Raji (cell line): ENCODE data around the gene KCNB1.

Experiments
- POLR2A ChIP-seq: IDR thresholded peaks from 2 replicates; pipeline ENCODE4 v1.6.1; 2011; ENCODE audit warnings: low read depth, low read length, control low read depth; ENCODE audit not compliant: insufficient read depth

KCNB1 gene

DNA sequence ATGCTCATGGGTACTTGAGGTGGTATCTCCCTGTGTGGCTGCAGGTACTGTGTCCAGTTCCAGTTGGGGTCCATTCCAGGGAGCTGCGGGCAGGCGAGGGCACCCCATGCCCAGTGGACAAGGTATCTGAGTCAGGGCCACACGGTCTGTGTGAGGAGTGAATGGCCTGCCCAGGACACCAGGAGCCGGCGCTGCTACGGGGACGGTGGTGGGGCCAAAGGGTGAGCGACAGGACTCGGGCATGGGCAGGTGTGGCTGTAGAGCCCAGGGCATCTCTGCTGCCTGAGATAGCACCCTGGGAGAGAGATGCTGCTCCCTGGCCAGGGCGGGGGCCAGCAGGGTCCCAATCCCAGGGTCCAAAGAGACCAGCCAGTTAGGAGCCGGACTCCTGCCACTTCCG lies 147.0 kb downstream of the KCNB1 start:
- no peak for TF ChIP-seq POLR2A

DNA sequence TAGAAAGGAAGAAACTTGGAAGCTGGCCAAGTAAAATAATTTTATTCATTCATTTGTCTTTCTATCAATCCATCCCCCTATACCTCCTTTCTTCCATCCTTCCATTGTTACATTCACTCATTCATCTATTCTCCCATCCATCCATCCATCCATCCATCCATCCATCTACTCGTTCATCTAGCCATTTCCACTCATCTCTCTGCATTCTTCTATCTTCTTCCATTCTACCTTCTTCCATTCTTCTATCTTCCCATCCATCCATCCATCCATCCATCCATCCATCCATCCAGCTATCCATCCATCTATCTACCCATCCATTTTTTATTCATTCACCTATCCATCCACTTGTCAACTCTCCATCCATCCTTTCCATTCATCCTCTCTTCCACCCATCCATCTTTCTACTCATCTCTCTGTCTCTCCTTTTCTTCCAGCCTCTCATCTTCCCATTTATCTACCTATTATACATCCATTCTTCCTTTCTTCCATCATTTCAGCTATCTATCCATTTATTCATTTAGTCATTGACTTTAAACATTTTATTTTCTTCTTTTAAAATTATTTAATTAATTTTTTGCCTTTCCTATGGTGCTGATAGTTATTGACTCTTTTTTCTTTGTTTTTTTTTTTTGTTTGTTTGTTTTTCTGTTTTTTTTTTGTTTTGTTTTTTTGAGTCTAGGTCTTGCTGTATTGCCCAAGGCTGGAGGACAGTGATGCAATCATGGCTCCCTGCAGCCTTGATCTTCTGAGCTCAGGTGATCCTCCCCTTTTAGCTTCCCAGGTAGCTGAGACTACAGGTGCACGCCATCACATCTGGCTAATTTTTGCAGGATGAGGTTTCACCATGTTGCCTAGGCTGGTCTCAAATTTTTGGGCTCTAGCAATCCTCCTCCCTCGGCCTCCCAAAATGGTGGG lies 151.5 kb downstream of the KCNB1 start:
- TF ChIP-seq POLR2A, result no peak

DNA sequence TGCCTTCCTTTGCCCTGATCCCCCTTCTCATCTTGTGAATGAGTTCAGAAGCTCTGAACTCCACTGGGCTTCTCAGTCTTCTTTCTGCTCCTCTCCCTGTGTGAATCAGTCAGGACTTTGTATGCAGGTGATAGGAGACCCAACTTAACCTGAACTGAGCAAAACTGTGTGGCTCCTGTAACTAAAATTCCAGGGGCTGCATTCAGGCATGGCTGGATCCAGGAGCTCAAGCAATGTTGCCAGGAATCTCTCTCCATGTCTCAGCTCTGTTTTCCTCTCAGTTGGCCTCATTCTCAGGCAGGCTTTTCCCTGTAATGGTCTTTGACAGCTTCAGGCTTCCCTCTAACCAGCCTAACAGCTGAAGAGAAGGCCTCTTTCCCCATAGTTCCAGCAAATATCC lies 153.7 kb downstream of the KCNB1 start:
- no peak for TF ChIP-seq POLR2A

DNA sequence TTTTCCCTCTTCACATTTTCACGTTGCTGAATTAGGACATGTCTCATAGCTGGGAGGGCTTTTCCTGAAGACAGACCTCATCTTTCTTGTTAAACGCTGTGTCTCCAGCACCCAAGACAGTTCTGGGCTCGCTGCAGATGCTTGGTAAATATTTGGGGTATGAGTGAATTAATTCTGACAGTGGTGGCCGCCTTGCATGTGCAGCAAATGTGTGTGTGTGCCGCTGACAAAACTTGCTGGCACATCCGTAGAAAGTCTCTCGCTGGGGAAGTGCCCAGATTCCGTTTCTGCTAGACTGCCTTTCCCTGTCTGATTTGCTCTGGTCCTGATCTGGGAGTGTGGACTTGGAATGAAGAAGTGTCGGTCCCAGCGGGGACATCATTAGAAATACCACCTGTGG lies 156.4 kb downstream of the KCNB1 start:
- no peak for TF ChIP-seq POLR2A

DNA sequence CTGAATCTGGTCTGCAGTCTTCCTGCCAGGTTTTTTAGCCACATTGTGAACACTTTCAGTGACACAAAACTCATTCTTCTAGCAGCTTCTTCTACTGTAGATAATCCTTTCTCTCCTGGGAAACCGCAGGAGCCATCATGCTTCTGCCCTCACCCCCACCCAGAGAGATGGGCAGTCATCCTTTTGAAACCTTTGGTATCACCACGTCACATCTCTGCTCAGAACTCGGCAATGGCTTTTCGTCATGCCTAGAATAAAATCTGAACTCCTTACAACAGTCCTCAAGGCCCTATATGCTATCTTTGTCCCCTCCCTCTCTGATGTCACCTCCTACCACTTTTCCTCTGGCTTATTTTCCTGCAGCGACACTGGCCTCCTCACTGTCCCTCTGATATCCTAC lies 158.2 kb downstream of the KCNB1 start:
- no peak for TF ChIP-seq POLR2A

DNA sequence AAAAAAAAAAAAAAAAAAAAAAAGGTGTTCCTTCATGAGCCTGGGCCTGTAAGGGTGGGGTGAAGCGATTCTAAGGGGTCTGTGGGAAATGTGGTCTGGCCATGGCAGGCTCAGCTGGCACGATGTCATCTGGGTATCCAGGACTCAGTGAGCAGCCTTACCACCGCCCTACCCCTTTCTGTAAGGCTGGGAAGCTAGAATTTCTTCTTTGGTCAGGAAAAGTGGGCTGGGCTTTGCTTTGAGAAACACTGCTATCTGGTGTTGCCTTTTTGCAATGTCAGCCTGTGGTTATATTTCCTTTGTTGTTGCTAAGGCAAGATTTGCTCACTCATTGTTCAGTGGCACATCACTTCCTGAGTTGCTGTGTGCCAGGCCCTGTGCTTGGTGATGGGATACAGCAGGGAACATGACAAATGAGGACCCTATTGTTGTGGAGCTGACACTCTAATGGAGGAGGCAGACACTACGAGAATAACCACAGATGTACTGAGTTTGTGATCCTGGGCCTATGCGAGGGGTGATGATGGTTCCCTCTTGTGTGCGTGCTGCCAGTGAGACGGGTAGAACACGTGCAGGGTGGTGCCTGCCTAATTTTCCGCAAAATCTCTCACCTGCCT lies 158.7 kb downstream of the KCNB1 start:
- no peak for TF ChIP-seq POLR2A

DNA sequence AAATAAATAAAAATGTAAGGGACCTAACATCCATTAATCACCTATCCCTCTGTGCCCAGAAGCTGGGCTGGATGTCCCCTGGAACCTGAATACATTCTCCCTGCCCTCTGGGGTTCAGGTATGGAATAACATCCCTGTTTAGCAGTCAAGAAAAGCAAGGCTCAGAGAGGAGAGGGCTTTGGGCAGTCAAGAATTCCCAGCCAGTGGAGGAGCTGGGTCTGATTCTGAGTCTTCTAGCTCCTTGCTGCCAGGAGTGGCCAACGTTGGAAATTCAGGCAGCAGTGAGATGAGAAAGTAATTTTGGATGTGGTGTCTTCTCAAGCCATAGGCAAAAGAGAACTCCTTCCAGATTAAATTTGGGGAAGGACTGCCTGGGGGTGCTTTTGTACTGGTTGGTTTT lies 162.0 kb downstream of the KCNB1 start:
- no peak for TF ChIP-seq POLR2A

DNA sequence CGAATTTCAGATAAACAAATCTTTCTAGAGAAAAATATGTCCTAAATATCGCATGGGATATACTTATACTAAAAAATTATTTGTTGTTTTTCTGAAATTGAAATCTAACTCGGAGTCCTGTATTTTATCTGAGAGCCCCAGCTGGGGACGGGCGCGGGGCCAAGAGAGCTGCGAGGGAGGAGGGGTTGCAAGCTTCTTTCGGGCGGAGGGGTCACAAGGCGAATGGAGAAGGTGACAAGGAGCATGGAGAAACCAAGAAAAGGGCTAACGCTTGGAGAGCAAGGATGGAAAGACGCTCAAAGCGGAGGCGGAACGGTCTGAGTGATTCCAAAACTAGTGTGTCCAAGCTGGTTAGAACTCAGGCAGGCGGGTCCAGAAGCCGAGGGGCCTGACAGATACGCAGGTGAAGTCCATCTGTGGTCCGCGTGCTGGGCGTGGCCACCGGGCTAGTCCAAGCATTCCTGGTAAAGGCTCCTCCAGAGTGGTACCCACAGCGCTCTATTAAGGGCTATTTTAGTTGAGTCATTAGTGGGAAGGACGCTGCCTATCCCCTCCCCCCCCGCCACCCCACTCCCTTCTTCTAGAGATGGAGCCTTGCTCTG lies 163.2 kb downstream of the KCNB1 start:
- TF ChIP-seq POLR2A, result no peak

DNA sequence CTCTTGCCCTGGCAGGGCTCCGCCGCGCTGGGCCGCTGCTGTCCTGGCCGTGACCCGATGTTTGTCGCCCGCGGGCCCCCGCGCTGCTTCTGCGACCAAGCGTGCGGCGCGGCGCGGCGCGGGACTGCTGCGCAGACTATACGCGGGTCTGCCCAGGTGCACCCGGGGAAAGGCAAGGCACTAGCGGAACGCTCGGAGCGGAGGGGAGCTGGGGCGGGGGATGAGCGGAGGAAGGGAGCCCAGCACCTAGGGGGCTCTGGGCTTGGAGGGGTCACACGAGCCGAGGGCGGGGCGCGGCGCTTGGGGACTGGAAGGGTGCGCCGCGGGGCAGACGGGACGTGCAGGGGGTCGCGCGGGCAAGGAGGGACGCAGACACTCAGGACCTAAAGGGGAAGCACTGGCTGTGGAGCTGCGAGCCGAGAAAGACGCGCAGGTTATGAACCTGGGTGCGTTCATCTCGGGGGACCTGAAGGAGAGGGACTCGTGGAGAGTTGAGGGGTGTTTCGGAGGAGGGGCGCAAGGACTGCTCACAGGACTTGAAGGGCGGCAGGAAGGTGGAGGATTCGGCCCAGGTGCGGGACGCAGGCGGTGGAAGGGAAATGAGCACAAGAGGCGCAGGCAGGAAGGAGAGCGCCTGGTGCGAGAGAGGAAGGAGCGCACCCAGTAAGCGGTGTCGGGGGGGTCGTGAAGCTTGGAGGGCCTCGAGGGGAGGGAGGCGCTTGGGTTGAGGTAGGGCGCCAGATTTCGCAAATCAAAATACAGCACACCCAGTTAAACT lies 163.8 kb downstream of the KCNB1 start:
- no peak for TF ChIP-seq POLR2A

DNA sequence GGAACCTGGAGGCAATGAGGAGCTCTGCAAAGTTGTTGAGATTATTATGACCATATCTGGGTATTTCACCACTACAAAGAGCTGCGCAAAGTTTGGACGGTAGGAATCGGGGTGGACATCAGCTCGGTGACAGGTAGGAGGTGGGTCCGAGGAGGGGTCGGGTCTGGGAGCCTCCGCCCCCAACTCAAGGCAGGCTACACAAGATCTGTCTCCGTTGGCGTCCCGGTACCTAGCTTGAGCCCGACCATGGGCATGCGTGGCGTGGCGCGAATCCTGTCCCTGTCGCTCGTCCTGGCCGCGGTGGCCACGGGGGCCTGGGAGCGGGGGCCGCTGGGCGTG lies 164.4 kb downstream of the KCNB1 start:
- no peak for TF ChIP-seq POLR2A

DNA sequence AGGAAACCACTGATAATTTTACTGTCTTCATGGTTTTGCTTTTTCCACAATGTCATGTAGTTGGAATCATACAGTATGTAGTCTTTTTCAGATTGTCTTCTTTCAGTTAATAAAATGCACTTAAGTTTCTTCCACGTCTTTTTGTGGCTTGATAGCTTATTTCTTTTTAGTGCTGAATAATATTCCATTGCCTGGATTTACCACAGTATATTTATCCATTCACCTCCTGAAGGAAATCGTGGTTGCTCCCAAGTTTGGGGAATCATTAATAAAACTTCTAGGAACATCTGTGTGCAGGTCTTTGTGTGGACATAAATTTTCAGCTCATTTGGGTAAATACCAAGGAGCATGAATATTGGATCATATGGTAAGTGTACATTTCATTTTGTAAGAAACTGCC lies 165.8 kb downstream of the KCNB1 start:
- TF ChIP-seq POLR2A, result no peak

DNA sequence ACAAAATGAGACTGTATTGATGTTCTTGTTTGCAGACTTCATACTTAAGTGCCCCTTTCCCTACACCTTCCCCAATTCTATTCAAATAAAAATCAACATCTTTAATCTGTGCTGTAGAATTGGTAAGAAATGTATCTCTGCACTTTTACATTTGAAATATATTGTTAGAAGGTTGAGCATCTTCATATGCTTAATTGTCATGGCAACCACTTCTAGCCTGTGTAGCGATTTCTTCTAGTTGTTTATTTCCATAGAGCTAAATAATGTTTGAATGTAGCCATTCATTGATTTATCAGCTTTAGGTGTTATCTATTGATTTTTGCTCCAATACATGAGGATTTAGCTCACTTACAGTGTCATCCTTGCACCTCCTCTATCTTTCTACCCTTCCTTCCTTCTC lies 166.9 kb downstream of the KCNB1 start:
- no peak for TF ChIP-seq POLR2A
